ENCODE measurements around the gene HEXA. TPM values are rescaled to one million over a fixed set of nuclear protein-coding genes. Genes with fewer than 3 reads are reported as not detected.

Gene HEXA
- total and polyA plus RNA-seq, 2 of the 8 experiments (the other 6 are each of a cell fraction or from before 2014, with no cell fraction given), result 52.5 to 73.7 TPM

DNA sequence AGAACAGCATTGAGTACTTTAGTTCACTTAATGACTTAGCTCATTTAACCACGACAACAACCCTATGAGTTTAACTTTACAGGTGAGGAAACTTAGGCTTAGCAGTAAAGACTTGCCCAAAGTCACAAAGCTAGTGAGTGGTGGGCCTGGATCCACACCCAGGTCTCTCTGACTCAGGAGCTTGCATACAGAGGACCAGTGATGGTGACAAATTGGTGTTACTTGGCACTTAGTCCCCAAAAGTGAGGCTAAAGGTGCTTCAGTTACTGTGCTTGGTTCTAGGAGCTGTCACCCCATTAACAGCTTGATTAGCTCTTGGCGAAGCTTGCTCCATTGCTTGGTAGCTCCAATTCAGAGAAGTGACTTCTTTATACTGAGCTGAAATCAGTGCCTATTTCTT is 61.9 kb downstream of the HEXA start (continued):
- TF ChIP-seq, protein P1, sequence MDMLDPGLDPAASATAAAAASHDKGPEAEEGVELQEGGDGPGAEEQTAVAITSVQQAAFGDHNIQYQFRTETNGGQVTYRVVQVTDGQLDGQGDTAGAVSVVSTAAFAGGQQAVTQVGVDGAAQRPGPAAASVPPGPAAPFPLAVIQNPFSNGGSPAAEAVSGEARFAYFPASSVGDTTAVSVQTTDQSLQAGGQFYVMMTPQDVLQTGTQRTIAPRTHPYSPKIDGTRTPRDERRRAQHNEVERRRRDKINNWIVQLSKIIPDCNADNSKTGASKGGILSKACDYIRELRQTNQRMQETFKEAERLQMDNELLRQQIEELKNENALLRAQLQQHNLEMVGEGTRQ (IDR thresholded peaks at IDR 0.05; ENCODE audit: low read length), result no peak
- no peak for TF ChIP-seq CTBP2 (IDR thresholded peaks at IDR 0.05; ENCODE audit: borderline replicate concordance, insufficient read depth, insufficient read length, low read length)
